Left lobe of liver (tissue), 2 donors: ENCODE results near the gene TOX2. TPM values are rescaled to one million over a fixed set of nuclear protein-coding genes. Genes with fewer than 3 reads are reported as not detected.

ENCODE experiments used
- ATAC-seq: fragments of 200-7000 bp; cut with Tn5 transposase; one replicate; pipeline ENCODE4 v1.9.1; 2020; ENCODE audit warnings: mild to moderate bottlenecking, moderate library complexity
- DNase-seq: peaks from one replicate; pipeline ENCODE4 v3.0.0-alpha.2; 2020; ENCODE audit warnings: low spot score
- total RNA-seq: library from RNA; stranded (reverse); gene quantifications from one replicate; pipeline ENCODE4 v1.2.1, GENCODE V29; 2021
- donor health status: DM: no; HTN: no; CAD: no; lungs with moderate emphysema.
- donor health status: DM: no; HTN: yes; CAD: no.

TOX2 gene
- total RNA-seq, 1 donor from 2014 or later: 3.5 TPM

- ATAC-seq (no peak), DNase-seq (no peak)
These were observed 41.1 kb downstream of the TOX2 start for GRCh38 chr20:43955750-43956191.

GRCh38 chr20:43957392-43957791 lies 42.7 kb downstream of the TOX2 start:
- DNase-seq: no peak
- peak; percentile 48 for ATAC-seq

GRCh38 chr20:43958626-43959025 lies 44.0 kb downstream of the TOX2 start:
- no peak for ATAC-seq
- DNase-seq: no peak

GRCh38 chr20:43959079-43959919 lies 44.6 kb downstream of the TOX2 start:
- ATAC-seq (peak; percentile 78), DNase-seq (peak; percentile 88)

- ATAC-seq (no peak), DNase-seq (no peak)
These were observed 45.2 kb downstream of the TOX2 start for GRCh38 chr20:43959920-43960227.

- ATAC-seq (no peak), DNase-seq (no peak)
These were observed 45.6 kb downstream of the TOX2 start for GRCh38 chr20:43960231-43960630.

- no peak for ATAC-seq
These were observed 46.5 kb downstream of the TOX2 start for GRCh38 chr20:43961116-43961515.

GRCh38 chr20:43961541-43962471 lies 47.2 kb downstream of the TOX2 start:
- DNase-seq (no peak), ATAC-seq (no peak)

More at GRCh38 chr20:43961116-43961515, 46.5 kb downstream of the TOX2 start:
- no peak for DNase-seq

- DNase-seq (no peak), ATAC-seq (no peak)
These were observed 47.9 kb downstream of the TOX2 start for GRCh38 chr20:43962530-43962929.

GRCh38 chr20:43963233-43963632 lies 48.6 kb downstream of the TOX2 start:
- peak; percentile 26 for ATAC-seq
- DNase-seq: no peak

- ATAC-seq: peak; percentile 4
- DNase-seq: no peak
These were observed 49.5 kb downstream of the TOX2 start for GRCh38 chr20:43963872-43964791.

- DNase-seq (no peak), ATAC-seq (no peak)
These were observed 53.8 kb downstream of the TOX2 start for GRCh38 chr20:43968341-43969000.

GRCh38 chr20:43969028-43969447 lies 54.4 kb downstream of the TOX2 start:
- no peak for DNase-seq
- no peak for ATAC-seq

GRCh38 chr20:43969501-43970182 lies 55.0 kb downstream of the TOX2 start:
- no peak for DNase-seq
- no peak for ATAC-seq

- DNase-seq (no peak), ATAC-seq (no peak)
These were observed 56.6 kb downstream of the TOX2 start for GRCh38 chr20:43971267-43971666.

GRCh38 chr20:43972051-43972450 lies 57.4 kb downstream of the TOX2 start:
- ATAC-seq (no peak), DNase-seq (no peak)

- peak; percentile 37 for DNase-seq
- no peak for ATAC-seq
These were observed 58.0 kb downstream of the TOX2 start for GRCh38 chr20:43972692-43973091.

GRCh38 chr20:43973231-43973630 lies 58.6 kb downstream of the TOX2 start:
- DNase-seq: peak; percentile 34
- no peak for ATAC-seq

GRCh38 chr20:43973671-43974450 lies 59.2 kb downstream of the TOX2 start:
- ATAC-seq (no peak), DNase-seq (peak; percentile 16)
